Stimulated activated CD4-positive, alpha-beta T cell treated with anti-CD3 and anti-CD28 coated beads, Interleukin-4, amount 100 ng/mL, for 24 hours (primary cell): ENCODE data around the gene SCRN1.

Experiments
- DNase-seq: peaks from one replicate; pipeline ENCODE4 v3.0.0-alpha.2; 2020

Gene SCRN1

DNA sequence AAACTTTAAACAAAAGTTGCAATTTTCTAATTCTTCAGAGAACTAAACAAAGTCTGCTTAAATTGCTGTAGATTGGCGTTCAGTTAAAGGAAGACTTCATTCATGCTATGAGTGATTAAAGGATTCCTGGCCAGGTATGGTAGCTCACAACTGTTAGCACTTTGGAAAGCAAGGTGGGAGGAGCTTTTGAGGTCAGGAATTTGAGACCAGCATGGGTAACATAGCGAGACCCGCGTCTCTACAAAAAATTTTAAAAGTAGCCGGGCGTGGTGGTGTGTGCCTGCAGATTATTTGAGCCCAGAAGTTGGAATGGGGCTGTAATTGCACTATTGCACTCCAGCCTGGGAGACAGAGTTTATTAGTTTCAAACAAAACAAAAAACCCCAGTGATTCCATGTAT lies 13.5 kb upstream of the SCRN1 start:
- no peak for DNase-seq

DNA sequence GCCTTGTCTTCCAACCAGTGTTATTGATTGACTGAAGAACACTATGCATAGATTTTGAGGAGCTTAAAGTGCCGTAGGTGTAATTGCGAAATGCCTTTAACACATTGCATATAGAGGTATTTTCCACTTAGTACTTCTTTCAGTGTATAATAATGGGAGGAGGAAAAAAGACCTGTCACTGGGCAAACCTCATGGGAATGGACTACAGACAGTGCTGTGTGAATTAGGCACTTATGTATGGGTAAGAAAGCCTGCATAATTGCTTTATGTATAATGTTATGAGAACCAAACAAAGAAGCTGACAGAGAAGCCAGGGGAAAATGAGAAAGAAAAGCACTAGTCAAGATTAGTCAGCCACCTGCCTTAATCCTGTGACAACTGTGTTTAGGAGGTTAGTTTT lies 12.4 kb upstream of the SCRN1 start:
- no peak for DNase-seq

DNA sequence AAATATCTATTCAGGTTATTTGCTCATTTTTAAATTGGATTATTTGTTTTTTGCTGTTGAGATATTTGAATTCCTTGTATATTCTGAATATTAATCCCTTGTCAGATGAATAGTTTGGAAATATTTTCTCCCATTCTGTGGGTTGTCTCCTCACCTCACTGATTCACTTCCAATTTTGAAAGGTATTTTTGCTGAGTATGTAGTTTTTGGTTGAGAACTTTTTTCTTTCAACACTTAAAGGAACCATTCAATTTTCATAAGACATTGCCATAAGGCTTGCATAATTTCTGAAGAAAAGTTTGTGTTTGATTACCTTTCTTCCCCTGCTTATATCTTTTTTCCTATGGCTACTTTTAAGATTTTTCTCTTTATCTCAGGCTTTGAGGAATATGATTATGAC lies 8.9 kb upstream of the SCRN1 start:
- no peak for DNase-seq

DNA sequence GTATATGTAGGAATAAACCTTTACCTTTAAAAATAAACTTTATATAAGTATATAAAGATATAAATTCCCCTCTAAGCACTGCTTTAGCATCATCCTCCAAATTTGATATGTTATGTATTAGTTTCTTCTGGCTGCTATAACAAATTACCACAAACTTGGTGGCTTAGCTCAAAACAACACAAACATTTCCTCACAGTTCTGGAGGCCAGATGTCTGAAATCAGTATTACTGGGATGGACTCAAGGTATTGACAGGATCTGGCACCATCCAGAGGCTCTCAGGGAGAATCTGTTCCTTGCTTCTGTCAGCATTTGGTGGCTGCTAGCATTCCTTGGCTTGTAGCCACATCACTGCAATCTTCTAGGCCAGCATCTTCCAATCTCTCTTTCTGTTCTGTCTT lies 6.7 kb upstream of the SCRN1 start:
- no peak for DNase-seq

DNA sequence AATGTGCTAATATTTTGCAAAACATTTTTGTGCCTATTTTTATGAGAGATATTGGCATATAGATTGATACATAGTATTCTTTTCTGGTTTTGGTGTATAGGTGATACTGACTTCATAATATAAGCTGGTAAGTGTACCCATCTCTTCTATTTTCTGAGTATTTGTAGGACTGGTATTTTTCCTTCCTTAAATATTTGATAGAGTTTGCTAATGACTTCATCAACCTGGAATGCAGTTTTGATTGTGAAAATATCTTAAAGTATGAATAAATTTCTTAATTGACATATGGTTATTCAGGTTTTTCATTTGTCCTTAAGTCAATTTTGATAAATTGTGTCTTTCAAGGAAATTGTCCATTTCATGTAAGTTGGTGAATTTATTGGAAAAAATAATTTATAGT lies 6.1 kb upstream of the SCRN1 start:
- no peak for DNase-seq

DNA sequence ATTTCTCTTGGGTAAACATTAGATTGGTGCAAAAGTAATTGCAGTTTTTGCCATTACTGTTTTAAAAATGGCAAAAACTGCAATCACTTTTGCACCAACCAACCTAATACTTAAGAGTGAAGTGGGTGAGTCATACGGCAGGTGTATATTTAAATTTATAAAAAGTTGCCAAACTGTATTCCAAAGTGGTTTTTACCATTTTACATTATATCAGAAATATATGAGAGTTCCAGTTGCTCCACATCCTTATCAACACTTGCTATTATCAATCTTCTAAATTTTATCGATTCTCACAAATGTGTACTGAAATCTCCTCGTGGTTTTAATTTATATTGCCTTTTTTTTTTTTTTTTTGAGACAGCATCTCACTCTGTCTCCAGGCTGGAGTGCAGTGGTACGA lies 3.5 kb upstream of the SCRN1 start:
- no peak for DNase-seq

DNA sequence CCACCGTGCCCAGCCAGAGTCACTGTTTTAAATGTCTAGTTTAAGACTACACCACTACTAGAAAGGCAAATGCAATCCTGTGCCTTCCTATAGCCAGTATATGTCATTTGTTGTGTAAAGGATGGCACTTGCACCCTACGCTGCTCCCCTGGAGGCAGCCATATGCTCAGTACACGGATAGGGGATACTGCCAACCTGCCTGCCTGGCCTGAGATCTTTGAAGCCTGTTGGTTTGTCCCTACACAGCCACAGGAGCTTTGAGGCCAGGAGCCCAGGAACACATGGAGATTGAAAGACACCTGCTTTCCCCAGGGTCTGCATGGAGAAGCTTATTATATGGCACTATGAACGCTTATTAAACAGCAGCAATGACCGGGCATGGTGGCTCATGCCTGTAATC lies 2.3 kb upstream of the SCRN1 start:
- no peak for DNase-seq

DNA sequence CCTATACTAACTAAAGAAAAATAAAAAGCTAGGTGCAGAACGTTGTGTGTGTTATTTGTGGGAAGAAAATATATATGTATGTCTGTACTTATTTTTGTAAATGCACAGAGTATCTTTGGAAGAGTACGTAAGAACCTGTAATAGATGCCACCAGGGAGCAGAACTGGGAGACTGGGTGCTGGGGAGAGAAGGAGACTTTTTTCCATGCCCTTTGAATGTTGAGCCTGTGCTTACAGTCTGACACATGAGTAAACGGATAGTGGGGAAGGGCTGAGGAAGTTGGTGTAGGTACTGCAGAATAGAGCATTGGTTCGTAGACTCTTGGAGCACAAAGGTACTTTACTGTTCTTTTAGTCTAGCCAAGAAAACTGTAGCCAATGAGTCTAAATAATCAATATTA lies 1.3 kb upstream of the SCRN1 start:
- DNase-seq: no peak

DNA sequence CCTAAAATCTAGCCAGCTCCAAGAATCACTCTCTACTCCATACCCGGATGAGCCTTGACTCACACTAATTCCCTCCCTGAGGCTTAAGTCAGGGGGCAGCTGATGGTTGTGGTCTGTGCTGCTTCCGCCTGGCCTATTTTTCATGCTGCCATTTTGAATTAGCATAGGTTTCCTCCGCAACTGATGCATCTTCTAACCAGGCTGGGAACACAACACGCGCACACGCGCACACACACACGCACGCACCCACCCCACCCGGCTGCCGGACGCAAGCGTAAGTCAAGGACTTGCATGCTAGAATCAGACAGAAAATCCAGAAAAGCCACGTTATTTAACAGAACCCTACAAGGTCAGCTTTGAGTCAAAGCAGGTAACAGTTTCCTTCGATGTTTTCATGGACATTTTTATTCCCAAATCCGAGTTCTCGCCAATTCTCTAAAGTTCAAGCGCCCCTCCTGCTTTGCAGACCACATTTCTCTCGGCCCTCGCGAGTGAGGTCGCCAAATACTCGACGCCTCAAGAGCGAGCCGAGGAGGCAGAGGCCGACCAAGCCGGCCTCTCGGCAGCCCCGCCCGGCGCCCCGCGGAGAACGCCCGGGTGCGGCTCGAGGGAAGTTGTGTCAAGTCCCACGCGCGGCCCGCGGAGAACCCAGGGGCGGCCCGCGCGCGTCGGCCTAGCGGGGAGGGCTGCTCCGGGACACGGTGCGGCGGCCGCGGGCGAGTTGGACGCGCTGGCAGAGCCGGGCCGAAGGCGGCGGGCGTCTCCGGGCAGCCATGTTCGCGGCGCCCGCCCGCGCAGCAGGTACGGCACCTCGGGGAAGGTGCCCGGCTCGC lies 961 bp downstream of the SCRN1 start:
- DNase-seq: peak; percentile 11

DNA sequence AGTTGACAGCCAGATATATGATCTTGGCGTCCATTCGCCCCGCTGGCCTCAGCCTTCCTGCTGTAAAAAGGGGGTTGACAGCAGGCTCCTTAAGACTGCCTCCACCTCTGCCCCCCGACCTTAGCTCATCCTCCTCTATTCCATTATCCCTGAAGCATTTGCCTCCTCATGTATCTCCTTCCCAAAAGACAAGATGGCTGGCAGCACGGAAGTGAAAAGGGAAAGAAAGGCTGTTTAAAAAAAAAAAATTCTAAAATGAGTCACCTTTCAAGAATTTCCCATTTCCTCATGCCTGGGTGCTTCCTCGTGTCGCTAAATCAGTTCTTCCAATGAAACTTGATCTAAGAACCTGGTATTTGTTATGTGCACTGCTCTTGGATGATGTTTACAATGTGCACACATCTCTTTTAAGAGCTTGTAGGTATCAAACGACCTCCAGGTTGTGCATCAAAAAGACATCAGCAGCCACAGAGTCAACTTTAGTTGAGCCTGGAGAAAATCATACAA lies 1.7 kb downstream of the SCRN1 start:
- no peak for DNase-seq

DNA sequence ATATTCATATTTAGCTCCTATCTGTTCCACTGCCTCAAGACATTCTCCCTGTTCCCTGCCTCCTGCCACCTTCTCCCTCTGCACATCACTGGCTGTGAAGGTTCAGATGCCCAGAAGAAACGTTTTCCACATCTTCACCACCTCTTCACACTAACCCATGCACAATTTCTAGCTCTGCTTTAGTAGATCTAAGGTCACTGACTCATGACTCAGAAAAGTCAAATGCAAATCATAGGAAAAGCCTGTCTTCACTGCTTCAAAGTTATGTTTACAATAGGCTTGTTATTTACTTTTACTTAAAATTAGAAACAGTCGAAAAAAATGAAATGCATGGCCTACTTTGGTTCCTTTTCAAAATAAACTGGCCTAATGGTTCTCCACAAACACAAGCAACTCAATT lies 2.5 kb downstream of the SCRN1 start:
- DNase-seq: no peak

DNA sequence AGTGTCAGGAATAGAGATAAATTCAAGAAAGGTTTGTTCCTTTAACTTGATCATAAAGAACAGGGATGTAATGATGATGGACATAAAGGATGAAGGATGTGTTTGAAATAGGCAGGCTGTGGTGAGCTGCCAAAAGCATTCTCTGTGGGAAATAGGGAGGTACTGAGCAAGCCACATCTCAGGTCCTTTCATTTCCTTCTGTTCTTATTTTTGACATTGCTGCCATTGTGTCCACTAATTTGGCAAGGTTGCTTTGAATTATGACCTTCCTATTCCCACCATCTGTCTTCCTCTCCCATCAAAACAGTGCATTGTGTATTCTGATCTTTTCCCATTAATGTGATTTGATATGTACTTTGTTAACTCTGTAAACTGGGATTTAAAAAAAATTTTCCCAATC lies 9.4 kb downstream of the SCRN1 start:
- DNase-seq: no peak

DNA sequence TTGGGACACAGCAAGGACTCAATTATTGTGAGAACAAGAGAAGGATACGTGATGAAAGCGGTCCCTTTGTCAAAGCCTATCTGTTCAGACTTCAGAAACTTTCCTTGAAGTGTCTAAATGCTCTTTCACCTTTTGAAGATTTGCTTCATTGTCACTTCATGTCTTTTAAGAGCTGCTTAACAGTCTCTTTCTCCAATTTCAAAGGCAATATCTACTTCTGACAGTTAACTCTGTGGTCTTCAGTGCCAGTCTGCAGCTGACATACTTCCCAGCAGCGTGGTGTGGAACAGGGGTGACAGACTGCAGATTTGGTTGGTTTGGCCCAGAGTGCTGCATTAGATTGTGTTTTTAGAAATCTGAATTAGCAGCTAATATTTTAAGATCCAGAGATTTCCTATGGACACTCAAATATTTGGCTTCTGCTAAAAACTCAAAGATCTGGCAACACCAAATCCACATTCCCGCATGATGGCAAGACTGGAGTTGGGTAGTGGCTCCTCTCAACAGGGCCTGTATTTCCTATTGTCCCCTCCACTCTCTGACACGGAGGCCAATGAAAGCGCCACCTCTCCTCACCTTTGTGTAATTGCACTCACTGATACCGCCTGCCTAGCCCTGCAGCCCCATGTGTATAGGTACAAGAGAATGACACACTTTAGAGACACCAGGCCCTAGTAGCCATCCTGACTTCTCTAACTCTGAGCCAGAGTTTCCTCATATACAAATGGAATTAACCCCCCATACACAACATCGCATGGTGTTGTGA lies 11.5 kb downstream of the SCRN1 start:
- no peak for DNase-seq

DNA sequence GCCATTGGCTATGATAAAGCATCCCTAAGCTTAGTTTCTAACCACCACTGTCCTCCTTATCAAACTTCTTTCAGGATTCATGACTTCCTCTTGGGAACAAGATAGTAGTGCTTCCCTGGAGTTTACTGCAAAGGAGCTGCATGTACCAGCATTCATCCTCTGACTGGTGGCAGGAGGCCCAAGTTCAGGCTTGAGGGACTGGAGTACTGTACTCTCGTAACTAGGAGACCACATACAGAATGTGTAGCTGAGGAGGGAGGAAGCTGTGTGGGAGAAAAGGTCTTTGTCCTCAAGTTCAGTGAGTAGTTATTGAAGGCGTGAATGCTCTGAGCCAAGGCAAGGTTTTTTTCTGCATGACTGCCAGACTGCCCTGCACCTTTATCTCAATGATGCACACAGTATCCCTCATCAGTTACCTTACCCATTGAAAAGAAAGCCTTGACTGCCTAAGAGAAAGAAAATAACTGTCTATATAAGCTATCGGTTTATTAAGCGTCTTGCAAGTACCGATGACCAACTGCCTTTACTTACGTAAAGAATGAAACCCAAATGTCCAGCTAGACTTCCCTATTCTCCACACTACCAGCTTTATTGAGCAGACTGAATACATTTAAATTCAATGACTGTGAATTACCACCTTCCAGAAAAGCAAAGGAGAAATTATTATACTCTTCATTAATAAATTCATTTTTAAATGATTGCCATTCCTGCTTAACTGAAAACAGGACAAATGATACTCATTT lies 12.8 kb downstream of the SCRN1 start:
- DNase-seq: no peak

DNA sequence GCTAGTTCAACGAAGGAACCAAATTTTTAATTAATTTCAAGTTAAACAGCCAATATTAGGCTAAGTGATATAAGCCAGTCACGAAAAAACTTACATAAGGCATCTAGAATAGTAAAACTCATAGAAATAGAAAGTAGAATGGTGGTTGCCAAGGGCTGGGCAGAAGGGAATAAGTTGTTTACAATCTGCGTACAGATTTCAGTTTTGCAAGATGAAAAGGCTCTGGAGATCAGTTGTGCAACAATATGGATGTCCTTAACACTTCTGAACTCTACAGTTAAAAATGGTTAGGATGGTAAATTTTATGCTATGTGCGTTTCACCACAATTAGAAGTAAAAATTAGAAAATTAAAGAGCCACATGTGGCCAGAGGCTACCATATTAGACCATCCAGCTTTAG lies 13.3 kb downstream of the SCRN1 start:
- no peak for DNase-seq

DNA sequence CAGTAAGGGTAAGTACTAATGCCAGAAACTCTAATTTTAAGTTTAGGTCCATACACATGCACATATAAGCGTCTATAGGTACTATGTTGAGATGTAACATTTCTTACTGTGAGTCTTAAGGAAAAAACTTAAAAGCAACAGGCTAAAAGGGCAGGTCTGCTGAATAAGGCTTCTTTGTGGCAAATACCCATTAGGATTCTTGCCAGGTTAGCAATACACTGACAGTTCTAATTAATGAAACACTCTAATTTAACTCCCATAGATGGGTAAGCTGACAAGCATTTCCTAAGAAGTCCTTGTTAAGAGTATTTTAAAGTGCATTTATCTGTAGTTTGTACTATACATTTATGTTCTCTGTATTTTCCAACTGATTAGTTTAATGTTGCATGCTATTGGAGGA lies 14.0 kb downstream of the SCRN1 start:
- no peak for DNase-seq

DNA sequence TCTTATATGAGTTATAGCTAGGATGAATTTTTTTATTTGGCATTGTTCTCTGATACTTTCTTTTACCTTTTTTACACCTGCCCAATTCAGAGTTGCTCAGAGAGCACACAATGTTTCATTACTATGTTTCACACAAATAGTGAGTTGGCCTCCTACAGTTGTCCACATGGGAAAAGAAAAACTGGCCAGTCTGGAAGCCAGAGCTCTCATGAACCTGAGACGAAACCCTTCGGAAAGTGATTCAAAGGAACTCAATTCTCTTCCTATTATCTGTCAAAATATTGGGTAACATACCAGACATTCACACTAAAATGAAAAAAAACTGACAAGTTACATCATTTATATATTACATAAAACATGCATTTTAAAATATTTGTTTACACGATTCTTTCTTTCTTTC lies 15.3 kb downstream of the SCRN1 start:
- DNase-seq: no peak

DNA sequence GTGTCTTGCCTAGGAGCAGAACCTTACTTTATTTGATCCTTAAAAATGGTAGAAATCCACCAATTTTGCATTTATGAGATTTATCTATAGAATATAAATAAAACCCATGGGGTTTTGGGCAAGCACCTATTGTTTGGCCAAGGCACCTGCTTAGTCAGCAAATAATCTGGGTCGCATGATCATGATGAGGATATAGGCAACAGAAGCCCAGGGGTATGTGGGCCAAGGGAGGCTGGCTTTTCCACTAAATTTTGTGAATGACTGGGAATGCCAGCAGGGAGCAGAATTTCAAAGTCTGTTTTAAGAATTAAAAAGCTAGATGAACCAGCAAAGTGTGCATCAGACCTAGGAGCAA lies 17.3 kb downstream of the SCRN1 start:
- no peak for DNase-seq

DNA sequence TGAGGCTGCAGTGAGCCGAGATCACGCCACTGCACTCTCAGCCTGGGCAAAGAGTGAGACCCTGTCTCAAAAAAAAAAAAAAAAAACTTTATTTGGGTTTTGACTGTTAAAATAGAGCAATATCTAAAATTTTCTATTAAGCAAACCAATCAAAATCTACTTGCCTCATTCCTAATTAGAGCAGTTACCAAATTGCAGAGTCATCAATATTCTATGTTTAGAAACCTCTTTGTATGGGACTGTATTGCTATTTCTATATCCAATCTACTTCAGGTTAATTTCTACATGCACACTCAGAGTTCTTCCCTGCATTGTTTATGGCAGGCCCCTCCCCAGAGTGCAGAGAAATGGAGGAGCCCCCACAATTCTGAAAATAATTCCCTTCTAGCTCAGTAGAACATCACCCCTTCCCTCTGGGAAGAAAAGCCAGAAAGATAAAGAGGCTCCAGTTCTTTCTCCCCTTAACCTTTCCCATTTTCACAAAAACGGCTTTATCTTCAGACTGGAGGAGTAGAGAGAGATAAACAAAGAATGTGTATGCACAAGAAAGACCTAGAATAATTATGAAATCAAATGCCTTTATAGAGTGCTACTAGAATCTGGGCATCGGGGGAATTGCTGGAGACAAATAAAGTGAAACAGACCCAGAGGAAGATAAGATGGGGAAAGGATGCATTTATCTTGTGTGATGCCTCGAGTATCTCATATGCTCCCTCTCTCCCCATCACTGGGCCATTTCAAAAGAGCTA lies 17.9 kb downstream of the SCRN1 start:
- DNase-seq: no peak

DNA sequence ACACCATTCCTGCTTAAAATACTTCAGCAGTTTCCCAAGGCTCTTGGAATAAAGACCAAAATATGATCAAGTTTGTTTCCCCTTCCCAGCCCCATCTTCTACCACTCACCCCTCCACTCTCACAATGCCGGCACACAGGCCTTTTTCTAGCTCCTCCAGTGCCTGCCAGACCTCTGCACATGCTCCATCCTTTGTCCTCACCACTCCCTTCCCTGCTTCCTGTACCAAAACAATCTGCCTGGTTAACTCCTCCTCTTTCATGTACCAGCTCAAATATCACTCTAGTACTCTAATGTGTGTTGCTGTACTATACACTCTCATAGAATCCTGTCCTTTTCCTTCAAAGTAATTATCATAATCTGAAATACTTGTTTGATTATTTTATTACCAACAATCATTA lies 19.4 kb downstream of the SCRN1 start:
- no peak for DNase-seq

DNA sequence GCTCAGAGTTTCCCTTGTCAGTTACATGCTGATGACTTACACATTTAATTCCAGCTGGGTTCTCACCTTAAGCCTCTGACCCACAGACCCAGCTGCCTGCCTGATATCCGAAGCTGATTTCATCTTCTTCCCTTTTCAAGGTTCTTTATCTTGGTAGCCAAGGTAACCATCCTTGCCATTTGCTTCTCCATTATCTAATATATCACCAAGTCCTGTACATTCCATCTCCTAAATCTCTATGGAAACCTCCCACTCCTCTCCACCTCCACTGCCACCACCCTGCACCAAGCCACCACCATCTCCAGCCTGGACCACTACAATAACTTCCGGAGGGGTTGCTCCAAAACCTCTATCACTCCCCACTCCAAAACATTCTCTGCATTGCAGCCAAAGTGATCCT lies 19.9 kb downstream of the SCRN1 start:
- DNase-seq: no peak

DNA sequence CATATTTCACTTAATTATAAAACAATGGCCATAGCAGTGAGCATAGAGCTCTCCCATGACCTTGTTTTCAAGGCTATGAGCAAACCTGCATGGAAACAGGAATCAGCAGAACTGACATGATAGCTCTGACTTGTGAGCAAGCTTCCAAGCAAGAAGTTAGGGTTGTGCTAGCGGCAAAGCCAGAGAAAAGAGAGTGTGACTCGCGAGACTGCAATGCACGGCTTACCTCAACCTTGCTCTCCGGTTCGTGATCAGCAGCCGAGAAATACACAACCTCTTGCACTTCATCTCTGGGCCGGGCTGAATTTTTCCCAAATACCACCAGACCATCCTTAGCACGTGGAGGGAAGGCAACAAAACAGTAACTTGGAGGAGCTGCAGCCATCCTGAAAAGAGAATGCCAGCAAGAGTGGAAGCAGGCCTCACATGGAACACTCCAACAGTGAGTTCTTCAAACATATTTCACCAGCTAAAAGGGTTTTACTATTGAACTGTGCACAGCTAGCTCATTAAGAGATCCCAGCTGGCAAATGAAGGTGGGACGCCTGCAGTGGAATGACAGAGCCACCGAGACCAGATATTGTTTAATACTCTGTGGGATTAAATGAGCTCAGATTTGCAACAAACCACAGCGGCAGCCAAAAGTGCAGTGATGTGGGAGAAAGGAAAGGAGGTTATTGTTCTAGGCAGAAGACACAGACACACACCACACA lies 20.8 kb downstream of the SCRN1 start:
- DNase-seq: no peak
